ENCODE results near the gene RNF187.

The RNF187 gene

DNA sequence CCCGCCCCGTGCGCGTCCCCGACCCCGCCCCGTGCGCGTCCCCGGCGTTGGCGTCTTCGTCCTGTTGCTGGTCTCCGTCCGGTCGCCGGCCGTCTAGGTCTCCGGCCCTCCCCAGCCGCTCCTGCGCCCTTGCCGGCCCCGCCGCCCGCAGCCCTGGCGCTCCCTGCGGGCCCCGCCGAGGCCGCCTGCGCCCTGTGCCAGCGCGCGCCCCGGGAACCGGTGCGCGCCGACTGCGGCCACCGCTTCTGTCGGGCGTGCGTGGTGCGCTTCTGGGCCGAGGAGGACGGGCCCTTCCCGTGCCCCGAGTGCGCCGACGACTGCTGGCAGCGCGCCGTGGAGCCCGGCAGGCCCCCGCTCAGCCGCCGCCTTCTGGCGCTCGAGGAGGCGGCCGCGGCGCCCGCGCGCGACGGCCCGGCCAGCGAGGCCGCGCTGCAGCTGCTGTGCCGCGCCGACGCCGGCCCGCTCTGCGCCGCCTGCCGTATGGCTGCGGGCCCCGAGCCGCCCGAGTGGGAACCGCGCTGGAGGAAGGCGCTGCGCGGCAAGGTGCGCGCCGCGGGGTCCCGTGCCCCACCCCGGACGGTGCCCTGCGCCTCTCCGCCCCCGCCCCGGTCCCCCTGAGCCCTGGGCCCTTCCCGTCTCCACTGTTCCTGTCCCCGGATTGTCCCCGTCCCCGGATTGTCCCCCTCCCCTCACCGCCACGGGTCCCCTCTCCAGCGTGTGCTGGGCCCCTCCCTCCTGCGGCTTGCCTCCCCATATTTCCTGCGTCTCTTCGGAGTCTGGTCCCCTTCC, at the start of gene RNF187:
Gene RNF187, plus strand, starts transcription at position 47 of the 789 bp plus-strand sequence.
- DNase-seq (ENCODE audit: low read depth), result peak; percentile 74

- DNase-seq (ENCODE audit: low read depth), result no peak
Measured at GRCh38 chr1:228437424-228437962, 49.7 kb upstream of the RNF187 start.

DNA sequence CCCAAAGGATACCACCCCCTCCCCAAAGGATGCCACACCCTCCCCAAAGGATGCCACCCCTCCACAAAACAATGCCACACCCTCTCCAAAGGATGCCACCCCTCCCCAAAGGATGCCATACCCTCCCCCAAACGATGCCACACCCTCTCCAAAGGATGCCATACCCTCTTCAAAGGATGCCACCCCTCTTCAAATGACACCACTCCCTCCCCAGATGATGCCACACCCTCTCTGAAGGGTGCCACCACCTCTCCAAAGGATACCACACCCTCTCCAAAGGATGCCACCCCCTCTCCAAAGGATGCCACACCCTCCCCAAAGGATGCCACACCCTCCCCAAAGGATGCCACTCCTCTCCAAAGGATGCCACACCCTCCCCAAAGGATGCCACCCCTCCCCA, 48.9 kb upstream of the RNF187 start:
- no peak for DNase-seq (ENCODE audit: low read depth)

- DNase-seq (ENCODE audit: low read depth), result no peak
Measured at GRCh38 chr1:228440761-228441500, 46.3 kb upstream of the RNF187 start.

- no peak for DNase-seq (ENCODE audit: low read depth)
Measured at GRCh38 chr1:228443395-228443794, 43.8 kb upstream of the RNF187 start.

DNA sequence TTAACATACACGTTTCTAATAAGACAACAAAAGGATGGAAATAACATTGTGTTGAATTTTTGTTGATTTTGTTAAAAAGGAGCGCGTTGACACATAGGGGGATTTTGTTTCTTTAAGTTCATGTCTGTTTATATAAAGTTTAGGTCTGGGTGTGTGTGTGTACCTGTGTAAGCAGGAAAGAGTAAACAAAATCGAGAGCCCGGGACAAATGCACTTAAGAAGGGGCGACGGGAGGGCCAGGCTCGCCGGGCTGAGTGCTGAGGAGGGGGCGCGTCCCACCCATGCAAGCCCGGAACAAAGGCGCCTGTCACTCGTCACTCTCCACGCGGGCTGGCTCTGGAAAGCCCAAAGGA, 41.7 kb upstream of the RNF187 start:
- no peak for DNase-seq (ENCODE audit: low read depth)

- DNase-seq (ENCODE audit: low read depth), result no peak
Measured at GRCh38 chr1:228445843-228446650, 41.1 kb upstream of the RNF187 start.

GRCh38 chr1:228446852-228447251, 40.3 kb upstream of the RNF187 start:
- DNase-seq (ENCODE audit: low read depth), result no peak

DNA sequence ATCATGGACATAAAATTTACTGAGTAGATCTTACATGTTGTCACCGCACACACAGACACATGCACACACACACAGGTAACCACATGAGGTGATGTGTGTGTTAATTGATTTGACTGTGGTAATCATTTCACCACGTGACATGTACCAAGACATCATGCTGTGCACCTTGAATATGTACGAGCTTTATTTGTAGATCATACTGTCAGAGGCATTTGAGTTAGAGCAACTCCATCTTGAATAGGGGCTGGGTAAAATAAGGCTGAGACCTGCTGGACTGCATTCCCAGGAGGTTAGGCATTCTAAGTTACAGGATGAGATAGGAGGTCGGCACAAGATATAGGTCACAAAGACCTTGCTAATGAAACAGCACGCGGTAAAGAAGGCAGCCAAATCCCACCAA, 38.8 kb upstream of the RNF187 start:
- no peak for DNase-seq (ENCODE audit: low read depth)

- no peak for DNase-seq (ENCODE audit: low read depth)
Measured at GRCh38 chr1:228450200-228450599, 37.0 kb upstream of the RNF187 start.

DNA sequence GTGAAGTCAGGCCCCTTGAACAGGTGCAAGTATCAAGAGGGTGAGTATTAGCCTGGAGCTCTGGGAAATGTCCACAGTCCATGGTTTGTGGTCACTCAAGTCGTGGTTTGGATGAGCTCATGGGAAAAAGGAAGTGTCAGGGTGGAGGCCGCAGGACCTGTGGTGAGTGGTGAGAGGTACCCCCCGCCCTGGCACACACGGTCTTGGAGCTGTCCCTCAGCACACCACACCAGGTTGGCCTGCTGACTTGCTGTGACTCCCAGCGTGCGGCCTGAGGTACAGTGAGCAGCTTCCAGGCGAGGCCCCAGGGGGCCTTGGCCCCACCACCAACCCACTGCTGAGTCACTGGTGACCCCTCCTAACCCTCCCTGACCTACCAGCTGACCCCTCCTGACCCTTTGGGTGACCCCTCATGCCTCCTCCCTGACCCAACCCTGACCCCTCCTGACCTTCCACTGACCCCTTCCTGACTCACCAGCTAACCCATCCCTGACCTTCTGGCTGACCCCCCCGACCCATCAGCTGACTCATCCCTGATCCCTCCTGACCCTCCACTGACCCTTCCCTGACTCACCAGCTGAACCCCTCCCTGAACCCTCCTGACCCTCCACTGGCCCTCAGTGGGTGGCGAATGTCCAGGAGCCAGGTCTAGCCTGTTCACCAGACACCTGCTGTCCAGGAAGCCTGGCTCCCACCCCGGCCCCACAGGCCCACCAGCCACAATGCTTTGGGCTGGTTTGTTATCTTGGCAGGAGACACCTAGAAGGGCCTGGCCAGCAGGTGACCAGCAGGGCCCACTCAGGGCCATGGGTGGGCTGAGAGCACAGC, 34.8 kb upstream of the RNF187 start:
- no peak for DNase-seq (ENCODE audit: low read depth)

- DNase-seq (ENCODE audit: low read depth), result no peak
Measured at GRCh38 chr1:228453022-228453560, 34.1 kb upstream of the RNF187 start.

DNA sequence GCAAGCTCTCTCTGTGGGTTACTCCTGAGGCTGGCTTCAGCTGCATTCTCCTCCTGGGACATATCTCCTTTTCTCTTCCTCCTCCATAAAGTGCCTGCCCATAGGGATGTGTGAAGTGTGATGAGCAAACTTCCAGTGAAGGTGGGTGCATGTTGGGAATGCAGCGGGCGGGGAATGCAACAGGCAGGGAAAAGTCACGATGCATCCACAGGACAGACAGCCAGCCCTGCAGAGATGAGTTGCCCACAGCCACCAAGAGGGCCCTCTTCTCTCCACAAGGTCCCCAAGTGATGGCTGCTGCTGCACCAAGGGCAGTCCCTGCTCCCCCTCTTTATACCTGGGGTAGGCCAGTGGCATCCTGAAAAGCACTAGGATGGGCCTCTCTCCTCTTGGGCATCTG, 33.6 kb upstream of the RNF187 start:
- no peak for DNase-seq (ENCODE audit: low read depth)

- DNase-seq (ENCODE audit: low read depth), result no peak
Measured at GRCh38 chr1:228454238-228454637, 32.9 kb upstream of the RNF187 start.

DNA sequence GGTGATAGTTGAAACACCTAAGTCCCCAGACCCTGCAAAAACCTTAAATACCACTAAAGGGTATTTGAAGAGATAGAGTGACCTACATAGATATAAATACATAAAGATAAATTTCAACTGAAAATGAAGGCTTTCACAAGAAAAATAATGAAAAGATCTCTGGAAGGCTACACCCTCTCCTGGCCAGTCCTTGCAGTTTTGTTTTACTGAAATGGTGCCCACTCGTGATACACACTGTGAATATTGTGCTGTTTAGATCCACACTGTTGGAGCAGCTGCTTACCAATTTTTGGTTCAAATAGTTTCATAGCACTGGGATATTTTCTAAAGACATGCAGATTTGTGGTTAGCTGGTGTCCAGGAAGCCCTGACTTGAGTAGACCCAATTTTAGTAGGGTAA, 31.5 kb upstream of the RNF187 start:
- no peak for DNase-seq (ENCODE audit: low read depth)

GRCh38 chr1:228456252-228457016, 30.7 kb upstream of the RNF187 start:
- DNase-seq (ENCODE audit: low read depth), result no peak

GRCh38 chr1:228457017-228457395, 30.2 kb upstream of the RNF187 start:
- DNase-seq (ENCODE audit: low read depth), result no peak

GRCh38 chr1:228457396-228458176, 29.6 kb upstream of the RNF187 start:
- DNase-seq (ENCODE audit: low read depth), result peak; percentile 55

DNA sequence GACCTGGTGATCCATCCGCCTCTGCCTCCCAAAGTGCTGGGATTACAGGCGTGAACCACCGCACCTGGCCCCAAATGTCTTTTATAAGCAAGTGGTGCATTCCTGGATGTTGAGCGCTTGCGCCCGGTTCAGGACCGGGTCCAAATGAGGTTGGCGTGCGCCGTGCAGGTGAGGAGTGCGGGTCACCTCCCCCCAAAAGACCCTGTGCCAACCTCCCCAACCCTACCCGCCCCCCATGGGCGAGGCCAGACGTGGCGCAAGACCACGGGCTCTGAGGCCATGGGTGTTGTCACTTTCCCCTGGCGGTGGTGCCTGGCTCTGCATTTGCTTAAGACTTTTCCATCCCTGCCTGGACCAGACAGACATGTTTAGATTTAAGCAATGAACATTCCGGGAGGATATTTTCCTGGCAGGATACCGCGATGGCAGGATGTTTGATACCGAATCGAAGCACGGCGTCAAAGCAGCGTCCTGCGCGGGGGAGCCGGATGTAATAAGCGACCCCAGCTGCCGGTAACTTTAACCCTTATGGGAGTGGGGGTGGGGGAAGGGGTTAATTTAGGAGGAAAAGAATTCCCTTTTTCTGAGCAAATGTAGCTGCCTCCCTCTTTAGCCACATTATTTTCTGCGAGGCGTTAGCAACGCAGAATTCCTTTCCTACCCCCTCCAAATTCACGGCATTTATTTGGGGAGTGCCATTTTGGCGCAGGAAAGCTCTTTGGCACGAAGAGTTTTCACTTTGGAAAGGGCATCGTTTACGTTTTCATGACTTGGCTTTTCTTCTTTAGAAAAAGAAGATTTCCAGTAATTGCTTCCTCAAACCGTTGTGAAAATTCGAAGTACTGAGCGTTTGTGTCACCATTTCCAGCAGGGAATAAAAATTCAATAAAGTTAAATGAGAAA, 27.8 kb upstream of the RNF187 start:
- DNase-seq (ENCODE audit: low read depth), result no peak

All from stimulated activated CD8-positive, alpha-beta memory T cell treated with anti-CD3 and anti-CD28 coated beads, Interleukin-7, amount 100 ng/mL, for 24 hours (primary cell).